NCI-H526 treated with DMSO at 0.1 percent for 48 hours (cell line): ENCODE measurements around the gene AKAP8L.
A peak's percentile ranks its signal among the peaks of the same experiment; 100 is the strongest.
"Not testable (repeated sequence)": the region's sequence is repeated elsewhere in the genome, so short reads cannot be mapped to it uniquely, and the experiment has no call there.

Experiments
- DNase-seq: peaks from one replicate; lab custom pipeline; 2025; lab: John Stamatoyannopoulos, UW

AKAP8L gene

DNA sequence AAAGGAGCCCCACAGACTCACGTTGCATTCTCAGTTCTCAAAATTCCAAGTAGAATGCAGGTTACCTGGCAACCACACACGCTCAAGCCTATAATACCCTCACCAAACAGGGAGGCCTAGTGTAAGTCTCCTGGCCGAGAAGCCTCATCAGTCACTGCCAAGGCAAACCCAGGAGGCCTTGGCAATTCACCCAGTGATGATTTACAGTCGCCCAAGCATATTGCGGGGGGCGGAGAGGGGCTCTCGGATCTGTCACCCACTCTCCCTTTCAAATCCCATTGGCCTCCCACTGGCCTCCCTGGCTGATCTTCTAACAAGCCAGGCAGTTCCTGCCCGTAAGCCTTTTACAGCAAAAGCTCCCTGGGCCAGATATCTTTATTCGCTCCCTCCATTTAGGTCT lies 1.1 kb downstream of the AKAP8L start:
- no peak for DNase-seq

- DNase-seq: no peak
Measured at GRCh38 chr19:15412832-15413231, 6.0 kb downstream of the AKAP8L start.

GRCh38 chr19:15411351-15411750 lies 7.4 kb downstream of the AKAP8L start:
- not testable (repeated sequence) for DNase-seq

GRCh38 chr19:15404780-15405211 lies 14.0 kb downstream of the AKAP8L start:
- DNase-seq: no peak

DNA sequence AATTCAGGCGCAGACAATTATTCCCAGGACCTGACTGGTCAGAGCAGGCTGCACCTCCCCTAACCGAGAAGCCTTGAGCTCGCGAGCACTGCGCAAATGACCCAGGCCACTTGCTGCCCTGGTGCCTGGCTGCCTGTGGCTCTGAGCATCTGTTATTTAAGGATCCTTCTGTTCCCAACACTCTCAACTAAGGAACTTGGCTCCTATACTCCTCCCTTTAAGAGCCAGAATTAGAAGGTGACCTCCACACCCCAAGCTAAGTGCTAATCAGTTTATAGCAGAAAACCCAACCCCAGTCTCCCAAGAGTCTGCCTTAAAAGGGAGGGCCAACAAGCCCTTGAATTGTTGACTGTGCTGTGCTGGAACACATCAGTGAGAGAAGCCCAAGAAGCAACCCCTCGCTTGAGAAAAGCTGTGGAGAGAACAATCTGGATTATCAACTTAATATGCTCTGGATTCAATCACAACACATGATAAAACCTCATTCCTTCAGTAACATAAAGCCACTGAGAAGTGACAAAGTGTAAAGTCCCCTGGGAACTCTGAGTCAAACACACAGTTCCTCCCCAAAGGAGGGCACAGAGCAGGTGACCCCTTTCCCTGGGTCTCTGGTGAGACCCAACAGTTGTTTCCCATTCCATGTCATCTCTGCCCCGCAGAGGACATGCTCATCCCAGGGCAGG lies 14.6 kb downstream of the AKAP8L start:
- no peak for DNase-seq

GRCh38 chr19:15403151-15403531 lies 15.6 kb downstream of the AKAP8L start:
- DNase-seq: no peak

DNA sequence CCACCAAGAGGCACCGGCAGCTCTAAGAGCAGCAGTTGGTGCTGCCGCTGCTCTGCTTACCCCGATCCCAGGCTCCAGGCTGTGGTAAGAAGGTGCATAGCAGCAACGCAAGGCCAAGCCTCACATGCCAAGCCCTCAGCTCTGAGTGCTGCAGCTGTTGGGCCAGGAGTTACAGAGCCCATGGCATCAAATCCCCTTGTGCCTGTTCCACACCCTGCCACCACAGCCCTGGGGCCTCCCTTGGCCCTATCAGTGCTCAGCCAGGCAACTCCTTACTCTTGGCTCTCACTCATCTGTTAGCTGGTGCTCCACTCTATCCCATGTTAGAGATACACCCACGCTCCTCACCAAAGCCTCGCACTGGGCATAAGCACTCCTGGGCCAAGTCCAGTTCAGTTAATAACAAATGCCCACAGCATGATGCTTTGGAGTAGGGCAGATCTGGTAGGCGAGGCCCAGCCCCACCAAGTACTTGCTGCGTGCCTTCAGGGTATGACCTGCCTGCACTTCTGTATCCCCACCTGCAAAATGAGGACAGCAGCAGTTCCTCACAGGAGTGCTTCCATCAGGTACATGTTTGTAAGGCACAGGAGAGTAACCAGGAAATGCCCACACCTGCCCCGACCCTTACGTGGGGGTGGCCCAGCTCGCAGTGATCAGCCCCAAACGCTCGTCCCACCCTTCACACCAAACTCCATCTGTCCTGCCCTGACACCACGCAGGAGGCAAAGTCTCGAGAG lies 16.2 kb downstream of the AKAP8L start:
- no peak for DNase-seq

DNA sequence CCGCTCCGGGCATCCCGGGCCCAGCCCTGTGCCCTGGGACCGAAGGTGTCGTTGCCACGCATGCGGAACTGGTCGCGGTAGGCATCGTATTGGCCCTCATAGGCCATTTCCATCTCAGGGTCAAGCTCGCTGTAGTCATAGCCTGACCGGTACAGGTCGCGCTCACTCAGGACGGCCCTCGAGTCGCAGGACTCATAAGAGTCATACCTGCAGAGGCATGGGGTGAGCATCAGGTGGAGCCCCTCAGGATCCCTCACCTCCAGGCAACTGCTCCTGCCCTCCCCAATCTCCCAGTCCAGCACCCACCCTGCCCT lies 17.4 kb downstream of the AKAP8L start:
- DNase-seq: no peak

DNA sequence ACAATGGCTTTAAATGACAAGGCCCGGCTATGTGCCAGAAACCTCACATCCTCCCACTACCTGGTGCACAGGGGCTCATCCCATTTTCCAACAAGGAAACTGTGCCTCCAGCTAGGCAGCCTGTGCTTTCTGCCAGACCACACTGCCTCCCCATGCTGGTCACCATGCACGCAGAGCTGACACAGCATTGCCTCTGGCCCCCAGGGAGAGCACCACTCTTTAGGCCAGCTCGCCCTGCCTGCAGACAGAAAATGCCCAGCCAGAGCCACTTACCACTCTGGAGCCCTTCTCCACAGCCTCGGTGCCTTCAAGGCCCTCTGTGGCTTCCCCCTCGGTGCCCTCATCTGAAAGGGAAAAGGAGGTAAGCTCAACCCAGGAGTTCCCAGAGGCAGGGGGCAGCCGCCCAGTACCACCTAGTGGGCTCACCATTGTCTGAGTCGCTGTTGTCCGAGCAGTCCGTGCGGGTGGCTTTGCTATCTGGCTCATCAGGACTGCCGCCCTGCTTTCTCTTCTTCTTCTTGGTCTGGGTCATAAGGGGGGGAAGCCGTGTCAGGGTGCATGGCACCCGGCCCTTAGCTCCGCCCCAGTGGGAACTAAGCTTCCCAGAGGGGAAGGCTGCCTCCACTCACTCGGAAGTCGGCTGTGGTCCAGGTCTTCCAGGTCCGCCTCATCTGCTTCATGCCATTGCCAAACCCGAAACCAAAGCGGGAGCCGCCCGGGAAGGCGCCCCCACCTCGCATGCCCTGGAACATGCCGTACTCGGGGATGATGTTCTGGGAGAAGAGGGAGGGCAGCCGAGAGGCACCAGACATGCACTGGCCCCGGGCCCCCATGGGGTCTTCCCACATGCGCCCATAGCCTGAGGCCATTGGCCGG lies 18.0 kb downstream of the AKAP8L start:
- DNase-seq: no peak

DNA sequence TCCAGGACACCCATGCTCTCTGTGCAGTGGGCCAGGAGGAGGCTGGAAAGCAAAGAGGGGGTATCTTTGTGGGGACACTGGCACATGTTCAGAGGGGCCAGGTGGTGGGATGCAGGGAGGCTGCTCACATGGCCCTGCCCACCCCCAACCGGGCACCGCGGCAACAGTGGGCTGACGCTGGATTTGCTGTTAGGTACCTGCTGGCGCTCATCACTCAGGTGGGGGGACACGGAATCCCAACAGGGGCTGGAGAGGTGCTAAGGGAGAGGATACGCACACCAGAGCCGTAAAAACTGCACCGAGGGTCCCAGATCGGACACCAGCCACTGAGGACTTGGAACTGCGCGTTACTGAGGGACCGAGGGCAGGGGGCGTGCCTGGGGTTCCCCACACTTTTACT lies 19.2 kb downstream of the AKAP8L start:
- no peak for DNase-seq

DNA sequence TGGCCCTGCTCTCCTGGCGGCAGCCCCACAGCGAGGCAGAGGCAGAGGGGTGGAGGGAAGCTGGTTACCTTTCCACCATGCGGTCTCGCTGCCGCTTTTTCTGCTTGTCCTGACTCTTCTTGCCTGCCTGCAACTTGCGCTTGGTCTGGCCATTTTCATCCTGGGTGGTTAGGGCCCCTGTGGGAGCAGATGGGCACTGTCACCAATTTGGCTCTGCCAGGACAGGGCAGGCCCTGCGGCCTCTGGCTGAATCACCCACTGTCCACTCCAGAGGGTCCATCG lies 19.6 kb downstream of the AKAP8L start:
- DNase-seq: no peak

DNA sequence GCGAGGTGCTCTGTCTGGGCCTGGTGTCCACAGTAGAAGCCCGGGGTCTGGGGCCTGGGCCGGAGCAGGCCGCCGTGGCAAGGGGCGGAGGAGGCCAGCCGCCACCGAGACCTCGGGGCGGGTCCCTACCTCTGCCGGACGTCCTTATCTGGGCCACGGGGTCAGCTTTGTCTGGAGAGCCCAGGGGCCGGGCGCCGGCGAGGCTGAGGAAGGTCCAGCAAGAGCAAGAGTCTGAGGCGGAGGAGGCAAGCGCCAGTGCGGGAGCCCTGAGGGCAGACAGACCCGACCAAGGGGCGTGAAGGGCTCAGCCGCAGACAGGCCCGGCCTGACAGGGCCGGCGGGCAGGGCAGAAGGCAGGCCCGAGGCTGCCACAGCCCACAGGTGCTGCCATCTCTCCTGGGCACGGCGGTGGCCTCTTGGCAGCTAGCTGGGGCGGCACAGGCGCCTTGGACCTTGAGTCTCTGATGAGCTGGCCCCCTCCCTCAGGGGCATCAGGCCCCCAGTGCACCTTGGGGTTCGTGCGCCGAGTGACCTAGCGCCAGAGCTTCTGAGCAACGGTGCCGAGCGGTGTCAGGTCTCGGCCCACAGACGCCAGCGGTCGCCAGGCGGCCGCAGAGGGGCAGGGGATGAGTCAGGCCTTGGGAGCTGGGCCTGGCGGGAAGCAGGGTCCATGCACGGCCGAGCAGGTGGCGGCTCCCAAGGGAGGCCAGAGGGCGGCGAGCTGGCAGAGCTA lies 20.1 kb downstream of the AKAP8L start:
- DNase-seq: no peak

DNA sequence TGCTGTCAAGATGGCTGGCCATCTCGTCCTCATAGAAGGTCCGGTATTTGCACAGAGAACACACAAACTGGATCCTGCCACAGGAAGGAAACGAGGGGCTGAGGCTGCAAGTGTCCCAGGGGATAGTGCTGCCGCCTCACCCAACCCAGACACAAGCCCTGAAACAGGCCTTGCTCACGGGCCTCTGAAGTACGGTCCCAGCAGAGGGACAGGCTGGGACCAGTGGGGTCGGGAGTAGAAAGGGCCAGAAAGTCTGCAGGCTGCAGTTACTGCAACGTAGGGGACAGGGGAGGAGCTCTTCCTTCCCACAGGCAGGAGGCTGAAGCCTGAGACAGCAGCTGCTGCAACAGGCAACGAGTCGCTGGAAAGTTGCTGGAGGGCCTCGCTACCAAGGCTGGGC lies 21.0 kb downstream of the AKAP8L start:
- DNase-seq: no peak

- DNase-seq: no peak
Measured at GRCh38 chr19:15397236-15397635, 21.6 kb downstream of the AKAP8L start.

DNA sequence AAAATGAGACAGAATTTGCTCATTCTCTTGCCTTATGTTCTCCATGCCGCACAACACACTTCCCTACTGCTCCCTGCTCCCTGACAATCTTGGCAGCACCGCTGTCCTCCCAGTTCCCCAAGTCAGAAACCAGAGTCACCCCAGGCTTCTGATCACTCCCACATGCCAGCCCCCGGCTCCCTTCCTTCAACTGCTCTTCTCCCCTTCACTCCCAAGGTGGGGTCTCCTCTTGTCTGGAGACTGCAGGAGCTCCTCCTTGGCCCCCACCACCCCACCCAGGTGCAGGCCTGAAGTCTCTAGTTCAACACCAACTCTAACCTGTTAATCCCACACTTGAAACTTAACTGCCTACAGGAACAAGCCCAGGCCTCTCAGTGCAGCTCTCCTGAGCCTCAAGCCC lies 22.4 kb downstream of the AKAP8L start:
- no peak for DNase-seq

DNA sequence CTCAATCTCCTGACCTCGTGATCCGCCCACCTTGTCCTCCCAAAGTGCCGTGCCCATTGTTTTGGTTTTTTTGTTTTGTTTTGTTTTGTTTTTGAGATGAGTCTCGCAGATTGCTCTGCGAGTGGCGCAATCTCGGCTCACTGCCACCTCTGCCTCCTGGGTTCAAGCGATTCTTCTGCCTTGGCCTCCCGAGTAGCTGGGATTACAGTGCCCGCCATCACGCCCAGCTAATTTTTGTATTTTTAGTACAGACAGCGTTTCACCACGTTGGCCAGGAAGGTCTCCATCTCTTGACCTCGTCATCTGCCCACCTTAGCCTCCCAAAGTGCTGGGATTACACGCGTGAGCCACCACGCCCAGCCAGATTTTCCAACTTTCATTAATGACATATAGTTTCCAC lies 23.5 kb downstream of the AKAP8L start:
- not testable (repeated sequence) for DNase-seq

- DNase-seq: no peak
Measured at GRCh38 chr19:15394426-15394825, 24.4 kb downstream of the AKAP8L start.

GRCh38 chr19:15393963-15394362 lies 24.8 kb downstream of the AKAP8L start:
- no peak for DNase-seq

GRCh38 chr19:15390814-15391213 lies 28.0 kb downstream of the AKAP8L start:
- no peak for DNase-seq

DNA sequence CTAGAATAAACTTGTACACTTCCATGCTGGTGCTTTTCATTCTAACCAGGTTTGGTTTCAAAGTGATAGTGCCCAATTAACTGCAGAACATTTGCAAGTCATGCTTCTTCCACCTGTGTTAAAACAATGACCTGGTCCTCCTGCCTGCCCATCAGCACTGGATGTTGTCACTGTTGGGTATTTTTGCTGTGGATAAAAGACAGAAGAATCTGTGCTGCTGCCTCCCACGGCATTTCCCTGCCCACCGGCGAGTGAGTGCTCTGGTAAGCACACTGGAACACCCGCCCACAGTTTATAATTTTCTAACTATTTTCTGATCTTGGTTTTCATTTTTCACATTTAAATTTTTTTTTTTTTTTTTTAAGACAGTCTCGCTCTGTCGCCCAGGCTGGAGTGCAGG lies 36.9 kb downstream of the AKAP8L start:
- no peak for DNase-seq

GRCh38 chr19:15381429-15381828 lies 37.4 kb downstream of the AKAP8L start:
- no peak for DNase-seq

GRCh38 chr19:15379999-15380647 lies 38.7 kb downstream of the AKAP8L start:
- peak; percentile 26 for DNase-seq
